ENCODE results near the gene RPL22.
A peak's percentile ranks its signal among the peaks of the same experiment; 100 is the strongest.

RPL22 gene

DNA sequence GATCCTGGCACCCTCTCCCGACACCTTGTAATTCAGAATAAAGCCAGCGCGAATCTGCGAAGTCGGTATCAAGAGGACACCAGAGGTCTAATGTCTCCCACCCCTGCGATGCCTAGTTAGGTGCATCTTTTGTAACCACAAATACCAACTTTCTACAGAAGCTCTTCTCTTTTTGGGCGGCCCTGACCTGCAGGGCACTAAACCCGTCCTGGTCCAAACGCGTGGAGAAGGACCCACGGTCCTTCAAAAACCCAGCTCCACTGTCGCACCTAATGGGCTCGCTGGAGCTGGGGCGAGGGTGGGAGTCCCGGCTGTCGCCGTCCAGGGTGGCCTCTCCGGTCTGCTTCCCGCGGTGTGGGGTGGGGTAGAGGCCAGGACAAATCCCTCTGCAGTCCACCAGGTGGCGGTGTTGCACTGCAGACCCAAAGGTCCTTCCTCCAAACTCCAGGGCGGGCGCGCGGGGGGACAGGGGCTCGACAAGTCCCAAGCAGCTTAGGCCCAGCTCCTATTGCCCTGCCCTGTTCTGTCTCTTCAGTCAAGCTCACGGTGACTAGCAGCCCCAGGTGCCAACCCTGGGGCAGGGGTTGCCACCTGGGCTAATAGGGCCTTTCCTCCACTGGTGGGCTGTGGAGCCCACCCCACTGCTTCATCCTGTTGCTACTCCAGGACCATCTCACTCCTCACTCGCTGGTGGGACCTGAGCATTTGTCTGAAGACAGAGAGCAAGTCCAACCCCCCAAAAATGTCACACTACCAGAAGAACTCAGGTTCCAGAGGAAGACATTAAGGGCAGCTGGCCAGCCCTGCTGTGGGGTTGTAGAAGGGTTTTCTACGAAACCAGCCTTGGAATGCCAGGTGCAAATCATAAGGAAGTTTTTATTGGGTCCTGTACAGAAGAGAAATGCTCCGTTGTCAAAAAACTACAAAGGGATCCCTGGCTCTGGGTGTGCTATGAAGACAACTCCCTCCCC, 47.4 kb upstream of the RPL22 start:
- Histone ChIP-seq H3K36me3 (replicated peaks; ENCODE audit: insufficient read depth, low read length) (no peaks in the 10 kb centered on the region), H3K27ac (ENCODE audit: low read length) (no peak overlapping the region)

DNA sequence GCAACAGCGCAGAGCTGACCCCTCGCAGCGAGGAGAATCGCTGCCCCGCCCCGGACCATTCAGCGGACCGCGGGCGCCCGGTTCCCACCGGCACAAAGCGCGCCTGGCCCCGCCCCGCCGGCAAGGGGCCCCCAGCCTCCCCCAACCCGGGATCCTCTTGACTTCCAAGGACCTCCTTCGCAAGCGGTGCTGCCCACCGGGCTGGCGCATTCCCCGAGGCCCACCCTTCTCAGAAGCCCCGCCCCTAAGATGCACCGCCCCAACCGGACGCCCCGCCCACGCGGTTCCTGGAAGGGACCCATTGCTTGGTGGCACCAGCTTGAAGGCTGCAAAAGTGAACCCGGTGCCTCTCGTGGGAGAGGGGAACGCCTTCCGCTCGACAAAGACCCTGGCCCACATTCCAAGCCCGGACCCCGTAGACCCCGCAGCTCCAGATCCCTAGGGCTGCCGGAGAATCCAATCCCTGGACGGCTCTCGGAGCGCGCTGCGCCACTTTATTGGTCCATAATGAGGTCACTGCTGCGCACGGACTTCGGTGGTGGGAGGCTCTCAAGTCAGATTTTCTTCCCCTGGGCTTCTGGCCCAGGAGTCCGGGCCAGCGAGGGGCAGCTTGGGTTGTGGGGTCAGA, 46.6 kb upstream of the RPL22 start:
- Histone ChIP-seq H3K79me2 (ENCODE audit: low read length) (no peaks in the 10 kb centered on the region), H3K27me3 (replicated peaks; ENCODE audit: insufficient read depth, low read length) (peaks cover 82% of the 10 kb centered on the region), H3K36me3 (replicated peaks; ENCODE audit: insufficient read depth, low read length) (no peaks in the 10 kb centered on the region), H3K9ac (ENCODE audit: low read length) (no peak overlapping the region), H3K4me2 (ENCODE audit: low read depth, low read length) (peak overlapping the region; percentile 57; the same call in 1 of the 2 replicates), H3K9me2 (replicated peaks; ENCODE audit: insufficient read depth, low read length) (no peaks in the 10 kb centered on the region), H3K4me1 (ENCODE audit: low read length) (no peaks in the 10 kb centered on the region; the same call in 1 of the 2 replicates), H3K27ac (ENCODE audit: low read length) (no peak overlapping the region), H3F3A (ENCODE audit: insufficient read depth, low read length) (no peaks in the 10 kb centered on the region), H3K9me3 (replicated peaks; ENCODE audit: insufficient read depth, low read length) (no peaks in the 10 kb centered on the region), H4K20me1 (ENCODE audit: insufficient read depth, low read length) (no peaks in the 10 kb centered on the region), H2AFZ (ENCODE audit: low read length) (no peak overlapping the region), H3K4me3 (ENCODE audit: low read length) (no peak overlapping the region)
- TF ChIP-seq EZH2 (optimal IDR thresholded peaks at IDR 0.05; ENCODE audit: low read depth, low read length) = no peak
- TF ChIP-seq, protein P1, sequence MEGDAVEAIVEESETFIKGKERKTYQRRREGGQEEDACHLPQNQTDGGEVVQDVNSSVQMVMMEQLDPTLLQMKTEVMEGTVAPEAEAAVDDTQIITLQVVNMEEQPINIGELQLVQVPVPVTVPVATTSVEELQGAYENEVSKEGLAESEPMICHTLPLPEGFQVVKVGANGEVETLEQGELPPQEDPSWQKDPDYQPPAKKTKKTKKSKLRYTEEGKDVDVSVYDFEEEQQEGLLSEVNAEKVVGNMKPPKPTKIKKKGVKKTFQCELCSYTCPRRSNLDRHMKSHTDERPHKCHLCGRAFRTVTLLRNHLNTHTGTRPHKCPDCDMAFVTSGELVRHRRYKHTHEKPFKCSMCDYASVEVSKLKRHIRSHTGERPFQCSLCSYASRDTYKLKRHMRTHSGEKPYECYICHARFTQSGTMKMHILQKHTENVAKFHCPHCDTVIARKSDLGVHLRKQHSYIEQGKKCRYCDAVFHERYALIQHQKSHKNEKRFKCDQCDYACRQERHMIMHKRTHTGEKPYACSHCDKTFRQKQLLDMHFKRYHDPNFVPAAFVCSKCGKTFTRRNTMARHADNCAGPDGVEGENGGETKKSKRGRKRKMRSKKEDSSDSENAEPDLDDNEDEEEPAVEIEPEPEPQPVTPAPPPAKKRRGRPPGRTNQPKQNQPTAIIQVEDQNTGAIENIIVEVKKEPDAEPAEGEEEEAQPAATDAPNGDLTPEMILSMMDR (IDR thresholded peaks at IDR 0.05; ENCODE audit: low read length) = no peak
- TF ChIP-seq EZH2phosphoT487 (IDR thresholded peaks at IDR 0.05; ENCODE audit: low read length) = no peak
- DNase-seq = no peak

More for the DNA sequence above, 47.4 kb upstream of the RPL22 start:
- Histone ChIP-seq H3F3A (ENCODE audit: insufficient read depth, low read length) (no peaks in the 10 kb centered on the region), H3K79me2 (ENCODE audit: low read length) (no peaks in the 10 kb centered on the region), H3K4me1 (ENCODE audit: low read length) (no peaks in the 10 kb centered on the region; the same call in 1 of the 2 replicates), H4K20me1 (ENCODE audit: insufficient read depth, low read length) (no peaks in the 10 kb centered on the region), H3K27me3 (replicated peaks; ENCODE audit: insufficient read depth, low read length) (peaks cover 82% of the 10 kb centered on the region), H2AFZ (ENCODE audit: low read length) (no peak overlapping the region), H3K9me2 (replicated peaks; ENCODE audit: insufficient read depth, low read length) (no peaks in the 10 kb centered on the region), H3K9me3 (replicated peaks; ENCODE audit: insufficient read depth, low read length) (no peaks in the 10 kb centered on the region), H3K4me3 (ENCODE audit: low read length) (no peak overlapping the region), H3K9ac (ENCODE audit: low read length) (no peak overlapping the region), H3K4me2 (ENCODE audit: low read depth, low read length) (no peak overlapping the region)
- peak; percentile 53 for DNase-seq
- TF ChIP-seq, protein P1 (IDR thresholded peaks at IDR 0.05; ENCODE audit: low read length) = peak; percentile 84
- TF ChIP-seq EZH2 (optimal IDR thresholded peaks at IDR 0.05; ENCODE audit: low read depth, low read length) (no peak), EZH2phosphoT487 (IDR thresholded peaks at IDR 0.05; ENCODE audit: low read length) (no peak)

DNA sequence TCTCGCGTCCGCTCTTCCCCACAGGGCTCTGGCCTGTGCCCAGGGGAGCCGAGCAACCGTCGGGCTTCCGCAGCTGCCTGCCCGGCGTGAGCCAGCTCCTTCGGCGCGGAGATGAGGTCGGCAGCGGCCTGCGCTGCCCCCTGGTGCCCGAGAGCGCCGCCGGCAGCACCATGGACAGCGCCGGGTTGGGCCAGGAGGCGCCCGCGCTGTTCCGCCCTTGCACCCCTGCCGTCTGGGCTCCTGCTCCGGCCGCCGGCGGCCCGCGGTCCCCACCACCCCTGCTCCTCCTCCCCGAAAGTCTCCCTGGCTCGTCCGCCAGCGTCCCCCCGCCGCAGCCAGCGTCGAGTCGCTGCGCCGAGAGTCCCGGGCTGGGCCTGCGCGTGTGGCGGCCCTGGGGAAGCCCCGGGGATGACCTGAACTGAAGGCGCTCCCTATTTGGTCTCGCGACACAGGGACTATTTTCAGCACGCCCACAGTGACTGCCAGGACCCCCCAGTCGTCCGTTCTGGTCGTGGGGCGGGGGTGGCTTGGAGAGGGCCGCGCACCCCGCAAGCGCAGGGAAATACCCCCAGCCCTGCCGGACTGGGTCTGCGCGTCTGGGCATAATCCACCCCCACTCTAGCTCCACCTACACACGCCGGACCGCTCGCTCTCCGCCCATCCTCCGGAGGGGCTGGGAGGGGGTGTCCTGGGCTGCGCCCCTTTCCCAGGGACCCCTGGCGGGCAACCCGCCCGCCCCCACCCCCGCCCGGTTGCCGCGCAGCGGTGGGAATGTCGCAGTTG, 45.9 kb upstream of the RPL22 start:
- peak; percentile 82 for DNase-seq
- TF ChIP-seq, protein P1 (IDR thresholded peaks at IDR 0.05; ENCODE audit: low read length) = peak; percentile 73
- TF ChIP-seq EZH2phosphoT487 (IDR thresholded peaks at IDR 0.05; ENCODE audit: low read length) = no peak
- H3K27me3 ChIP-seq (replicated peaks; ENCODE audit: insufficient read depth, low read length) = peaks cover 85% of the 10 kb centered on the region

More for the DNA sequence above, 45.9 kb upstream of the RPL22 start:
- Histone ChIP-seq H2AFZ (ENCODE audit: low read length) (no peak overlapping the region), H3K36me3 (replicated peaks; ENCODE audit: insufficient read depth, low read length) (no peaks in the 10 kb centered on the region), H3K27ac (ENCODE audit: low read length) (no peak overlapping the region), H3K9me3 (replicated peaks; ENCODE audit: insufficient read depth, low read length) (no peaks in the 10 kb centered on the region), H3F3A (ENCODE audit: insufficient read depth, low read length) (no peaks in the 10 kb centered on the region), H3K4me3 (ENCODE audit: low read length) (peak overlapping the region; percentile 40), H3K9me2 (replicated peaks; ENCODE audit: insufficient read depth, low read length) (no peaks in the 10 kb centered on the region), H3K79me2 (ENCODE audit: low read length) (no peaks in the 10 kb centered on the region), H4K20me1 (ENCODE audit: insufficient read depth, low read length) (no peaks in the 10 kb centered on the region), H3K4me1 (ENCODE audit: low read length) (no peaks in the 10 kb centered on the region; the same call in 1 of the 2 replicates), H3K4me2 (ENCODE audit: low read depth, low read length) (peak overlapping the region; percentile 57; the same call in 1 of the 2 replicates), H3K9ac (ENCODE audit: low read length) (no peak overlapping the region)

Data from MM.1S (cell line).